ENCODE data around the gene SYK. TPM values are rescaled to one million over a fixed set of nuclear protein-coding genes. Genes with fewer than 3 reads are reported as not detected.

SYK gene
- total RNA-seq, 1 donor from 2014 or later: 7.4 TPM

DNA sequence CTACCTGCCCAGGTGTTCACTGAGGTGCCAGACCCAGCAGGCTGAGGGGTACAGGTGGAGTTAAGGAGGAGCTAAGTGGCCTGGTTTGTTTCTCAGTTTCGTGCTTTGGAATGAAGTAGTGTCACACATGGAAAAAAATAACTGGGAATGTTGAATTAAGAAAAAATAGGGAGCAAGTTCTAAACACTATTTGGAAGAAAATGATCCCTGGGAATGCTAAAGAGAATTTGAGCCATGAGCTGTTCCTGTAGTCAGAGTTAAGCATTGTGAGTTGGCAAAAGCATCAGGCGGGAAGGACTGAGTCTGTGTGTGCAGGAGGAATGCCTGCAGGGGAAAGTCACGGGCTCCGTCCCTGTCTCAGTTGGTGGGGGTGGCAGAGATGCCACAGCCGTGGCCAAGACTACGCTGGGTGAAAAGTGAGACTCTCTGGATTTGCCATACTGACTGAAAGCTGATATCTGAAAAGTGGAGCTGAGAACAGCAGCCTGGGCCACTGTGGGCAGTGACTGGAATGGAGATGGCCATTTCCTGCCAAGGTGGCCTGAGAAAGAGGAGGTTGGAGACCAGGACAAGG lies 37.0 kb downstream of the SYK start:
- H3K36me3 Mint-ChIP-seq (ENCODE audit: insufficient read depth): no peaks in the 10 kb centered on the region
- H3K9me3 Mint-ChIP-seq (ENCODE audit: low read depth): no peaks in the 10 kb centered on the region
- H3K27ac Mint-ChIP-seq: no peak overlapping the region
- H3K4me1 Mint-ChIP-seq (ENCODE audit: low read depth): no peaks in the 10 kb centered on the region
- no peak overlapping the region for H3K4me3 Mint-ChIP-seq (ENCODE audit: low read depth)
- H3K27me3 Mint-ChIP-seq: no peaks in the 10 kb centered on the region
- TF ChIP-seq, protein P1, sequence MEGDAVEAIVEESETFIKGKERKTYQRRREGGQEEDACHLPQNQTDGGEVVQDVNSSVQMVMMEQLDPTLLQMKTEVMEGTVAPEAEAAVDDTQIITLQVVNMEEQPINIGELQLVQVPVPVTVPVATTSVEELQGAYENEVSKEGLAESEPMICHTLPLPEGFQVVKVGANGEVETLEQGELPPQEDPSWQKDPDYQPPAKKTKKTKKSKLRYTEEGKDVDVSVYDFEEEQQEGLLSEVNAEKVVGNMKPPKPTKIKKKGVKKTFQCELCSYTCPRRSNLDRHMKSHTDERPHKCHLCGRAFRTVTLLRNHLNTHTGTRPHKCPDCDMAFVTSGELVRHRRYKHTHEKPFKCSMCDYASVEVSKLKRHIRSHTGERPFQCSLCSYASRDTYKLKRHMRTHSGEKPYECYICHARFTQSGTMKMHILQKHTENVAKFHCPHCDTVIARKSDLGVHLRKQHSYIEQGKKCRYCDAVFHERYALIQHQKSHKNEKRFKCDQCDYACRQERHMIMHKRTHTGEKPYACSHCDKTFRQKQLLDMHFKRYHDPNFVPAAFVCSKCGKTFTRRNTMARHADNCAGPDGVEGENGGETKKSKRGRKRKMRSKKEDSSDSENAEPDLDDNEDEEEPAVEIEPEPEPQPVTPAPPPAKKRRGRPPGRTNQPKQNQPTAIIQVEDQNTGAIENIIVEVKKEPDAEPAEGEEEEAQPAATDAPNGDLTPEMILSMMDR (IDR thresholded peaks at IDR 0.05; ENCODE audit: unreplicated experiment): no peak
- no peak for DNase-seq (ENCODE audit: low spot score, unreplicated experiment)

DNA sequence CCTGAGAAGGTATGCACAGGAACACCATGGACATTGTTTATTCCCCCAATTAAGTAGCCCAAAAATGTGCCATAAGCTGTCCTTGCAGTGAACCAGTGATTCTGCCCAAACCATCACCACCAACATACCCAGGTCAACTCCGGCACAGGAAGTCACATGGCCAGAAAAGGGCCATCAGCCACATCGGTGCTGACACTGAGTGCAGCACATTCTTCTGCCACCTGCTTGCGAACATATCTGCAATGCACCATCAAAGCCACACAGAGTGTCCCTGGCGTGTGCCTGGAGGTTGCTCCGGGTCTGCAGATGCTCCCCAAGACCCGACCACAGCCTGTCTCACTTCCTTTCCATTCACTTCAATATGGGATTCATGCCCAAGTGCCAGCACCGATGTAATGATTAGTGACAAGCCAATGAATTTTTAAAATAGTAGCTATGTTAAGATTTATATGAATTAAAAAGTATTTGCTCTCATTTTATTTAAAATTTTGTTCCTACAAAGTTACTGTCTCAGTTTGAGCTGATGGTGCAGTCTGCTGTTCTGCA lies 37.6 kb downstream of the SYK start:
- Mint-ChIP-seq H3K4me1 (ENCODE audit: low read depth) (no peaks in the 10 kb centered on the region), H3K27ac (no peak overlapping the region), H3K36me3 (ENCODE audit: insufficient read depth) (no peaks in the 10 kb centered on the region), H3K4me3 (ENCODE audit: low read depth) (no peak overlapping the region), H3K27me3 (no peaks in the 10 kb centered on the region), H3K9me3 (ENCODE audit: low read depth) (no peaks in the 10 kb centered on the region)
- no peak for DNase-seq (ENCODE audit: low spot score, unreplicated experiment)
- TF ChIP-seq, protein P1 (IDR thresholded peaks at IDR 0.05; ENCODE audit: unreplicated experiment): no peak

- H3K4me1 Mint-ChIP-seq (ENCODE audit: low read depth): no peaks in the 10 kb centered on the region
- H3K9me3 Mint-ChIP-seq (ENCODE audit: low read depth): no peaks in the 10 kb centered on the region
- no peaks in the 10 kb centered on the region for H3K27me3 Mint-ChIP-seq
- no peak overlapping the region for H3K27ac Mint-ChIP-seq
- TF ChIP-seq, protein P1 (IDR thresholded peaks at IDR 0.05; ENCODE audit: unreplicated experiment): no peak
- DNase-seq (ENCODE audit: low spot score, unreplicated experiment): no peak
- no peak overlapping the region for H3K4me3 Mint-ChIP-seq (ENCODE audit: low read depth)
- H3K36me3 Mint-ChIP-seq (ENCODE audit: insufficient read depth): no peaks in the 10 kb centered on the region
Measured at GRCh38 chr9:90840696-90841095, 39.1 kb downstream of the SYK start.

DNA sequence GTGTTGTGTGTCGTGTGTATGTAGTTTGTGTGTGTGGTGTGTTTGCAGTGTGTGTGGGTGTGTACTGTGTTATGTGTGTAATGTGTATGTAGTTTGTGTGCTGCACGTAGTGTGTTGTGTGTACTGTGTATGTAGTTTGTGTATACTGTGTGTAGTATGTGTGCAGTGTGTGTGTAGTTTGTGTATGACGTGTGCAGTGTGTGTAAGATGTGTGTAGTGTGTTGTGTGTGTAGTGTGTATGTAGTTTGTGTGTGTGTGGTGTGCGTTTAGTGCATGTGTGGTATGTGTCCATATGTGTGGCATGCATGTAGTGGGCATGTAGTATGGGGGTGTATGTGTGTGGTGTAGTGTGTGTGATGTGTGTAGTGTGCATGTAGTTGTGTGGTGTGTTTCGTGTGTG lies 39.6 kb downstream of the SYK start:
- H3K36me3 Mint-ChIP-seq (ENCODE audit: insufficient read depth): no peaks in the 10 kb centered on the region
- no peaks in the 10 kb centered on the region for H3K4me1 Mint-ChIP-seq (ENCODE audit: low read depth)
- H3K4me3 Mint-ChIP-seq (ENCODE audit: low read depth): no peak overlapping the region
- no peak for DNase-seq (ENCODE audit: low spot score, unreplicated experiment)
- H3K27ac Mint-ChIP-seq: no peak overlapping the region
- no peaks in the 10 kb centered on the region for H3K27me3 Mint-ChIP-seq
- H3K9me3 Mint-ChIP-seq (ENCODE audit: low read depth): no peaks in the 10 kb centered on the region
- TF ChIP-seq, protein P1 (IDR thresholded peaks at IDR 0.05; ENCODE audit: unreplicated experiment): no peak

DNA sequence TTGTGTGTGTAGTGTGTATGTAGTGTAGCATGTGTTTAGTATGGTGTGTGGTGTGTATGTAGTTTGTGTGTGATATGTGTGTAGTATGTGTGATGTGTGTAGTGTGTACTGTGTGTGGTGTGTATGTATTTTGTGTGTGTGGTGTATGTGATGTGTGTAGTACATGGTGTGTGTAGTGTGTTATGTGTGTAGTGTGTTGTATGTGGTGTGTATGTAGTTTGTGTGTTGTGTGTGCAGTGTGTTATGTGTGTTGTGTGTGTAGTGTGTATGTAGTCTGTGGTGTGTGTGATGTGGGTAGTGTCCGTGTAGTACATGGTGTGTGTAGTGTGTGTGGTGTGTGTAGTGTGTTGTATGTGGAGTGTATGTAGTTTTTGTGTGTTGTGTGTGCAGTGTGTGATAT lies 40.0 kb downstream of the SYK start:
- no peak overlapping the region for H3K27ac Mint-ChIP-seq
- DNase-seq (ENCODE audit: low spot score, unreplicated experiment): no peak
- H3K27me3 Mint-ChIP-seq: no peaks in the 10 kb centered on the region
- no peaks in the 10 kb centered on the region for H3K4me1 Mint-ChIP-seq (ENCODE audit: low read depth)
- no peaks in the 10 kb centered on the region for H3K36me3 Mint-ChIP-seq (ENCODE audit: insufficient read depth)
- TF ChIP-seq, protein P1 (IDR thresholded peaks at IDR 0.05; ENCODE audit: unreplicated experiment): no peak
- no peaks in the 10 kb centered on the region for H3K9me3 Mint-ChIP-seq (ENCODE audit: low read depth)
- H3K4me3 Mint-ChIP-seq (ENCODE audit: low read depth): no peak overlapping the region

All from progenitor cell of endocrine pancreas (in vitro differentiated cells).